Renal cortex interstitium (tissue), 15 donors: ENCODE measurements around the gene SLU7. TPM values are rescaled to one million over a fixed set of nuclear protein-coding genes. Genes with fewer than 3 reads are reported as not detected.

Source experiments
- DNase-seq, 11 donors: peaks; one replicate each; pipeline ENCODE4 v3.0.0-alpha.2; 2013; ENCODE audit warnings: low read depth in 9 of 11, low spot score in 4 of 11; ENCODE audit errors: extremely low read depth in 1 of 11
- long read RNA-seq, 16 experiments: transcript quantifications; one replicate each; lab custom pipeline, GENCODE V29; 2026
- polyA plus RNA-seq, 3 donors: library from polyadenylated mRNA; unstranded; fragments of 120-200 nt; gene quantifications; one replicate each; pipeline ENCODE4 v1.2.1, GENCODE V29; 2013; ENCODE audit not compliant: insufficient read length in 3 of 3

The SLU7 gene
- polyA plus RNA-seq = 10 to 100 TPM; 73.0 to 77.4 (median 75.9) TPM
- long read RNA-seq, donor 1, partial matches to known transcripts = 22 of 26 reads
- long read RNA-seq, donor 1, other reads (novel, unspliced or antisense) = 0 of 26 reads
- long read RNA-seq, donor 2, partial matches to known transcripts = 5 of 9 reads
- long read RNA-seq, donor 2, other reads (novel, unspliced or antisense) = 0 of 9 reads
- long read RNA-seq, donor 3, partial matches to known transcripts = 28 of 32 reads
- long read RNA-seq, donor 3, other reads (novel, unspliced or antisense) = 0 of 32 reads
- long read RNA-seq, donor 4, partial matches to known transcripts = 6 of 11 reads
- long read RNA-seq, donor 4, other reads (novel, unspliced or antisense) = 0 of 11 reads
- long read RNA-seq, donor 5 = 0 reads
- long read RNA-seq, donor 6, partial matches to known transcripts = 167 of 219 reads
- long read RNA-seq, donor 6, other reads (novel, unspliced or antisense) = 44 of 219 reads
- long read RNA-seq, donor 7, partial matches to known transcripts = 303 of 403 reads
- long read RNA-seq, donor 7, other reads (novel, unspliced or antisense) = 95 of 403 reads
- long read RNA-seq, donor 8 = 0 reads
- long read RNA-seq, donor 9, partial matches to known transcripts = 18 of 23 reads
- long read RNA-seq, donor 9, other reads (novel, unspliced or antisense) = 0 of 23 reads
- long read RNA-seq, donor 10, transcript SLU7-201 (16 exons, 3,793 nt) = major isoform, 6 of 24 reads
- long read RNA-seq, donor 10, partial matches to known transcripts = 16 of 24 reads
- long read RNA-seq, donor 10, other reads (novel, unspliced or antisense) = 0 of 24 reads
- long read RNA-seq, donor 11, partial matches to known transcripts = 7 of 13 reads
- long read RNA-seq, donor 11, other reads (novel, unspliced or antisense) = 0 of 13 reads
- long read RNA-seq, donor 12, partial matches to known transcripts = 157 of 201 reads
- long read RNA-seq, donor 12, other reads (novel, unspliced or antisense) = 40 of 201 reads
- long read RNA-seq, donor 13 = 0 reads
- long read RNA-seq, donor 14, partial matches to known transcripts = 19 of 24 reads
- long read RNA-seq, donor 14, other reads (novel, unspliced or antisense) = 0 of 24 reads
- long read RNA-seq, donor 15, partial matches to known transcripts = 0 of 1 reads
- long read RNA-seq, donor 15, other reads (novel, unspliced or antisense) = 0 of 1 reads
- long read RNA-seq, donor 16, transcript SLU7-201 (16 exons, 3,793 nt) = major isoform, 9 of 65 reads
- long read RNA-seq, donor 16, partial matches to known transcripts = 54 of 65 reads
- long read RNA-seq, donor 16, other reads (novel, unspliced or antisense) = 0 of 65 reads

DNA sequence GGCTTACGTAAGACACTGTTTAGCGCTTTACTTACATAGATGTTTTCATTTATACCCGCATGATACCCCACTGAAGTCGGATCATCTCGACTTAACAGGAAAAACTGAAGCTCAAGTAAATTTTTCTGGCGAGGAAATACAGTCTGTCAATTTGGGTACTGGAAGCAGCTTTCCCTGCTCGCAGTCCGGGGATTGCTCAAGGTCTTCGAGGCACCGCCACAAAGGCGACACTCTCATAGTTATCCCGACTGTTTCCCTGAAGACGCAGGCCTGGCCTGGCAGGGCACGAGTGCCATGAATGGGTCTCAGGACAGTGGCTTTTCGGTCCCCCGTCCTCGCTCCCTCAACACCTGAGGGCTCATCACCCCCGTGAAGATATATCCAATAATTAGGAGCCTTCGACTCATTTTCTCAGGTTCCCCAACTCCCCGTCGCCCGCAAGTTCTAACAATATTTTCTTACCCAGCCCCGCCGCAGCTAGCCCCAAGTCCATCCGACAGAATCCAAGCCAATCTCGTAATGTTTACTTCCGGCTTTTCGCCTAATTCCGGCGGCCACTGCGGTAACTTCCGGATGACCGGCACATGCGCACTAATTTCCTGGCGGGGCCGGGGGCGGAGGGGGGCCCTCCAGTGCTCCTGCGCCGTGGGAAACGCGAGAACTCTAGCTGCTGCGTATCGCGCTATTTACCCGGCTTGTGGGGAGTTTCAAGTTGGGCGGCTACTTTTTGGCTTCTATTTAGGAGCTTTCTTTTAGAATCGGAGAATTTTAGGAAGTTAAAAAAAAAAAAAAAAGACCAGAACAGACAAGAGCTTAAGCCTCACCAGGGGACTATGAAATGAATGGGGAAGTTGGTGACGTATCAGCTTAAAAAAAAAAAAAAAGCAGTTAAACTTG, at the start of gene SLU7:
TSS of gene SLU7 (minus strand) at position 521 of the 897 bp plus-strand sequence. CDS start 3,787 bp downstream, outside the sequence.
- DNase-seq = peak; percentile 87 to 95 (median 92)

DNA sequence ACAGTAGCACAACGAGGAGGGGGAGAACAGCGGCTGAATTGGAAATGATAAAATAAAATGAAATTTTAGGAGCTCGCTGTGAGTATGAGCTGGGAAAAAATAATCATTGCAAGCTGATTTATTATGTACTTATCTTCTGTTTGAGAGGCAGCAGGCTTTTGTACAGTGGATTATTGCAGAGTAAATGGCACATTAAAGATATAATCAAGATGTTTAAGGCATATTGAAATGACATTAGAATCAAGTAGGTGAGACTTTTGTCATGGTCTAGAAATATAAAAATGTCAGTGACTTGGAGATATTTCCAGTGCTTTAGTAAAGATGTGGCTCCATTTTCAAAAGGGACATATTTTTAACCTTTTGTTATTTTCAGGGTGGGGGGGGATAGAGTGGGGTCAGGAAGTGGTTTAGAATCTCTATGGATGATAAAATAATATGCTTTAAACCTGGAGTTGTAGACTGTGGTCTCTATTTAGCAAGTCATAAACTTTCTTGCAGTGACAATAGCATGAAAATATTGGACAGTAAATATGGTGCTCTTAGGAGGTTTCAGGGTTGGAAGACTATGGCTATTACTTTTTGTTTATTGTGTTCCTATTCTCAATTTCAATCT, 49.6 kb upstream of the SLU7 start:
- no peak for DNase-seq

DNA sequence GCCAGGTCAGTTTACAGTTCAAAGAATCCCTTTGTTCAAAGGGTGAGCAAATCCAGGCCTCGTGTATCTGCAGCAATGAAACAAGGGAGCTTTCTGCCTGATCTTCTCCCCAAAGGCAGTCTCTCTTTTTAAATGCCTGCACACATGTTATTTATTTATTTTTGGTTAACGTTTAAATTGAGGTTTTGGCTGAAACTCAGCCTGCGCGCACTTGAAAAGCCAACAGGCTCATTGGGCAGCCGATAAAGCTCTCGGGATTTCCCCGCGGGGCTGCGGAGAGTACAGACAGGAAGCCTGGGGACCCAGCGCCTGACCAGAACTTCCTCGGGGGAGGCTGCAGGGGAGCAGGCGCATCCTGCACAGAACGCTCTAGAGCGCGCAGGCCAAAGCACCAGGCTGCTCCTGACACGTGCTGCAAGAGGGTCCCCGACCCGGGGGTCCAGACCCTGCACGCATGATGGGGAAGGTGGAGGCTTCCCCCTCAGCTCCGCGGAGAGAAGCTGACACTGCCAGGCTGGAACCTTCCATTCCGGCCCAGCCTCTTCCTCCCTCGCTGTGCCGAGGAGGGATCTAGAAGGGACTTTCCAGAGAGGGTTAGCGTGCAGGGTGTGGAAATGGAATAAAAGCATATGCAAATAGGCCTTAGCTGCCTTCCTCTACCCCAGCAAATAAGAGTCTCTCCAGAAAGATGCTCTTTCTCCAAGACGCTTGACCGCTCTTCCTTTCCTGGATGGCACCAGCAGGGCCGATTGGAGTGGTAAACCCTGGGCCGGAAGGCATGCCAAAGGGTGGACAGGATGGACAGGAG, 48.9 kb upstream of the SLU7 start:
- DNase-seq = peak in 8 of 11 donors; percentile 27 to 46 (median 38)

DNA sequence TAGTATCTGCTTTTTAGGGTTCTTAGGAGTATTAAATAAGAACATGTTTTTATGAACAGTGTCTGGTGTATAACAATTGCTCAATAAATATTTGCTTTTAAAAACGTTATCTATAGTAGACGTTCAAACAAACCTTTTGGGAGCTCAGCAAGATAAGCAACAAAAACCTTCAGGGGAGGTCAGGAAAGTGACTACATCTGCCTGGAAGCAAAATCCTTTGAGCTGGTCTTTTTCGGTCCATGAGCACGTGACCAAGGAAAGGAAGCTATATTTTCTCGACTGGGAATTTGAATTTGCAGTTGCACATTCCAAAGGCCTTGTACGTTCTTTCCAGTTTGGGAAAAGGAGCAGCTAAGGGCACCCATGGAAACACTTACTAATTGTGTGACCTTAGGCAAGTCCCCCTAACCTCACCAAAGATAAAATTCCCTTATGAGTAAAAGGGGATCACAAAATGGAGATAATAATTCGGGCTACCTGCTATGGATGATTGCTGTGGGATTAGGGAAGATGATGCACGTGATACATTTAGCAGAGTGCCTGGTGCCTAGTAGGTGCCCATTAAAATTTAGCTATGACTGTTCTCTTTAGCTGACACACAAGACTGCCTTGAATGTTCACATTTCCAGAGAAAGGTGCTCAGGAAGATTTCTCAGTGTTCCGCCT, 48.1 kb upstream of the SLU7 start:
- DNase-seq = no peak

DNA sequence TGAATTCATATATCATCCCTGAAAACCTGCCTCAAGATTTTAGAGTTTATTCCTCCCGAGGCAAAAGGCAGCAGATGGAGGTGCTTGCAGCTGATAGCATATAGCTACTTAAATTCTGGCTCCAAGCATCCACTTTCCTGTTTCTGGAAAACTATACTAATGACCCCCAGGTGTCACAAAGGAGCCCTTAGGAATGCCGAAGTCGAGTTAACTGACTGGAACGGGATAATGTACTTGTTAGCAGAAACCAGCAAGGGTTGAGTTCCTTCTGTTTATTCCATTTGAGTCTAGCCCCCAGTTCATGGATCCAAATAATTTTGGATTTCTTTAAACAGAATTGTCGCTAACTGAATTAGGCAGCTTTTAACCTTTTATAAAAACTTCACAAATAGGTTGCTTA, 47.2 kb upstream of the SLU7 start:
- peak in 4 of 11 donors; percentile 24 to 48 (median 42) for DNase-seq

DNA sequence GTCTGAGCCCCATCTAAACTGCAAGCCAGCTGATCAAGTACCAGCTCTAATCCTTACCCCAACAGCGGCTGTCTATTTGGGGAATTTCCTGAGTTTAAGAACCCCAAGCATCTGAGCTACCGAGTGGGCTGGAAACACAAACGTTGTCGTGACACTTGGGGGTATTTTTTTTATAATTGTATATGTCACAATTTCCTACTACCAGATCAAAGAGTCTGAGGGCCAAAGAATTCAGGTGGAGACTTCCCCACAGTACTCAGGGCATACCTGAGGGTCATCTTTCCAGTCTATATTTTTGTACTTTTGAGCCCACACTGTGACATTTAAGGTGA, 45.6 kb upstream of the SLU7 start:
- no peak for DNase-seq

DNA sequence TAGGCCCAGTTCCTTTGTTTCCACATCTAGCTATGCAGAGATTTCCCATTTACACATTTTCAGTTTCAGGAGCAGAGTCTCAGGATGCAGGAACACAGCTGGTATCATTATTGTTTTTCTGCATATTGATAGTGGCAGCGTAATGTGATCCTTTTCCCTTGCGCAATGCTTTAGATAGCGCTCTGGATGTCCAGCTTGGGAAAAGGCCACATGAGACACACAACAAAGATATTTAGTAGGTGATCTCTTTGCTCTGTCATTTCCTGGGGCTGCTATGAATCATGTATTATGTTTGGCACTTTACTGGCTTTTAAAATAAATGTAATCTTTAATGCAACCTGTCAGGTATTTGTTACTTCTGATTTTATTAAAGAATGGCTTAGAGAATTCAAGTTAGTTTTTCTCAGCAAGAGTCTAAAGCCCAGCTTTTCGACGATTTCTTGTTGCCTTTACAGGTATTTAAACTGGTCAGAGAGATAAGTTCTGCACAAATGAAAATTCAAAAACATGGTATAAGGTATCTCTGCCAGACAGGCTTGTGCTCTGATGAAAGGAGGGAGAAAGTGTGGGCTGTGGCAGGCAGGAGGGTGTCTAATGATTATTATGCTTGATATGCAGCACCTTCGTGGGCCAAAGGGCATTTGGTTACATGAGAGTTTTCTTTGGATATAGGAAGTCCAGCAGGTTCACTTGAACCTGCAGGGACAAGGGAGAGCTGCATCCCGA, 45.0 kb upstream of the SLU7 start:
- DNase-seq = no peak

DNA sequence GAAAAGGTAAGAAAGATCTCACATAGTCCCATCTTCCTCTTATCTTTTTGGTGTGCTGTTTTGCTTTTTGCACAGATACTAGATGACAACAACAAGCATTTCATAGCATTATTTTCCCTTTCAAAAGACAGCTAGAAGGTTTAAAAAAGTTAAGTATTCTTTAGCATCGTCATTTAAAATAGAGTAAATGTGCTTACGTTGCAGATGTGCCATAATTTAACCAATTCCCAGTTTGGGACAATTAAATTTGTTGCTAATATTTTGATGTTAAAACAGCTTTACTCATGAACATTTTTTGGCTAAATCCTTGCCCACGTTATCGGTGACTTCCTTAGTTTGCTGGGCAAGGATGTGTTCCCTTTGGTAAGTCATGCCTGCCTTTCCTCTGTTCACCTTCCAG, 44.3 kb upstream of the SLU7 start:
- DNase-seq = no peak

DNA sequence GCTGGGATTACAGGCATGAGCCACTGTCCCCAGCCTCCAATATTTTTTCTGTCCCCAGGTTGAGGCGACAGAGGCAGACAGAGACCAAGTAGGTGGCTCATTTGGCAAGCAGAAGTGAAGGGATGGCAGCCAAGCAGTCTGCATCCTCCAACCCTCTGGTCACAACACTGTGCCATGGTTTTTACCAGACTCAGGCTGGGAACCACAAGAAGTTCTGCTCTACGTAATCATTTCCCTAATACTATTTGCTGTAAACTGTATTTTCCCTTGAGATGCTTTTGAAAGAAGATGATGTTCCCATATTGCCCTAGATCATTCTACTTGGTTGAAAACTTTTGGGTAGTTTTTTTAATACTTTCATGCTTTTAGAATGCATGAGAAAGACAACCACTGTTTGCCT, 43.3 kb upstream of the SLU7 start:
- no peak for DNase-seq

DNA sequence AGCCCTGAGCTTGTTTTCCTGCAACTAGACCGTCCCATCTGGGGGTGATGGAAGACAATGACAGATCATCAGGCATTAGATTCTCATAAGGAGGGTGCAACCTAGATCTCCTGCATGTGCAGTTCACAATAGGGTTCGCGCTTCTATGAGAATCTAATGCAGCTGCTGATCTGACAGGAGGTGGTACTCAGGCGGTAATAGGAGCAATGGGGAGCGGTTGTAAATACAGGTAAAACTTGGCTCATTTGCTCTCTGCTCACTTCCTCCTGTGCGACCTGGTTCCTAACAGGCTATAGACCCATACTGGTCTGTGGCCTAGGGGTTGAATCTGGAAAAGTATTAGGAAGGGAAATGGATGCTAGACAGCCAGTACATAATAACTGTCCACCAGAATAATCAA, 42.5 kb upstream of the SLU7 start:
- no peak for DNase-seq

DNA sequence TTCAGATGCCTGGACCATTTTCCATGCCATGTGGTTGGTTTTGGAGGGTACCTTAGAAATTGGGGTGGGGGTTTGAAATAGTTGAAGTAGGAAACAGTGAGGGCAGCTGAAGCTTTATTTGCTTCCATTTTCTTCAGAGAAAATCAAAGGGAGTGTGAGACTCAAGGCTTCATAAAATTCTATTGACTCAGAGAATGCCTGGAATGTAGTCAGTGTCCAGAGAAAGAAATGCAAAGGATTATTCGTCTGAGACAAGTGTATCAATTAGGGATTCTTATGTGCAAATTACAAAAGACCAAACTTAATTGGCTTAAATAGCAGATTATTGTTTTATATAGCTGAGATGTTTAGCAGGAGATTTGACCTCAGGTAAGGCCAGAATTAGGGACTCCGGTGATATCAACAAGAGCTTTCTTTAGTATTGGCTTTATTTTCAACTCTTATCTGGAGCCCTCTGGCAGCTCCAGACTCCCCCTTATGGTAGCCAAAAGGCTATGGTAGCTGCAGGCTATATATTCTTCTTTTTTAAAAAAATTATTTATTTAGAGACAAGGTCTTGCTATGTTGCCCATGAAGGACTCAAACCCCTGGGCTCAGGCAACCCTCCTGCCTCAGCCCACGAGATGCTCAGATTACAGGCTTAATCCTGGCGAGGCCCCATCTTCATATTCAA, 41.6 kb upstream of the SLU7 start:
- no peak for DNase-seq

DNA sequence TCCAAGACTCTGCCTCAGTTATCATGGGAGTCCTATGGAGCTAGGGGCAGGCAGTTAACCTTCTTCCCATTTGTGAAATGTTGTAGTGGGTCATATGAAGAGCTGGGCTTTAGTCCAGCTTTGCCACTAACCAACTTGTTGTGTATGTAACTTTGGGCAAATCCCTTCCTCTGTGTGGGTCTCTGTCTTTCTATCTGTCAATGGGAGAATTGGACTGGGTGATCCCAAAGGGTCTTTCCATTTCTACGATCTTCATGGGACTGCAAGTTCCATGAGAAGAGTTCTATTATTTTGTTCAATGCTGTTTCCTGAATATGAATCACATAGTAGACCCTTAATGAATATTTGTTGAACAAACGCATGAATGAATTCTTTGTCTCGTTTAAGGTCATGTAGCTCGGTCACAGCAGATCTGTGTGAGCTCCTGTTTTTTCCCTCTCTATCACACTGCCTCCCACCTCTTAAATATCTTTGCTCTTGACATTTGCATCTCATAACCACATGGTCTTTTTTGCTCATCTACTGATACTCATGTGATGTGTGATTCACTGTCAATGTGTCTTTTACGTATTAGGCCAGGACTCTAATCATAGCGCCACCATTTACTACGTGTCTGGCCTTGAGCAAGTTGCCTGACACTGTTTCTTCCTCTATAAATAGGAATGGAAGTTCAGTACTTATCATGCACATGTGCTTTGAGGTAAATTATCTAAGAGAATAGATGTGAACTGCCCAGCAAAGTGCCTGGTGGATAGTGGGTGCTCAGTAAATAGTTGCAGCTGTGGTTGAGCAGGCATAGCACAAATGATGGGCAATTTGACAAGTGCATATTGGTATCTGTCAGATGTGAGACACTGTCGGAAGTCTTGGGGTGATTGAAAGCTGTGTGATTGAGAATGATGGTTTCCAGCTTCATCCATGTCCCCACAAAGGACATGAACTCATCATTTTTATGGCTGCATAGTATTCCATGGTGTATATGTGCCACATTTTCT, 40.2 kb upstream of the SLU7 start:
- no peak for DNase-seq

DNA sequence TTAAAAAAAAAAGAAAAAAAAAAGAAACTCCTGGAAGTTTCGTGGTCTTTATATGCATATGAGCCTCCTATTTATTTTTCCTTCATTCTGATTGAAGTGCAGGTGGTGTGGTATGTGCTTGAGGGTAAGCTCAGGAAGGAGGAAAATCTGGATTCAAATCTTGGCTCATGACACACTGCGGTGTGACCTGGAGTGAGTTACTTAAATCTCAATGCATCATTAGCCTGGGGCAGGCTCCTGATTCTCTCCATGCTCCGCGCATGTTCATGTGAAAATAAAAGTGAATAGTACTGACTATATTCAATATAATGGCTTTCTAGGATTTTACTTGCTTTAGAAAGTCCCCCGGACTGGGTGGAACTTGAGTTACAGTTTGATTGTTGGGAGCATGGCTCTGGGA, 38.4 kb upstream of the SLU7 start:
- no peak for DNase-seq

DNA sequence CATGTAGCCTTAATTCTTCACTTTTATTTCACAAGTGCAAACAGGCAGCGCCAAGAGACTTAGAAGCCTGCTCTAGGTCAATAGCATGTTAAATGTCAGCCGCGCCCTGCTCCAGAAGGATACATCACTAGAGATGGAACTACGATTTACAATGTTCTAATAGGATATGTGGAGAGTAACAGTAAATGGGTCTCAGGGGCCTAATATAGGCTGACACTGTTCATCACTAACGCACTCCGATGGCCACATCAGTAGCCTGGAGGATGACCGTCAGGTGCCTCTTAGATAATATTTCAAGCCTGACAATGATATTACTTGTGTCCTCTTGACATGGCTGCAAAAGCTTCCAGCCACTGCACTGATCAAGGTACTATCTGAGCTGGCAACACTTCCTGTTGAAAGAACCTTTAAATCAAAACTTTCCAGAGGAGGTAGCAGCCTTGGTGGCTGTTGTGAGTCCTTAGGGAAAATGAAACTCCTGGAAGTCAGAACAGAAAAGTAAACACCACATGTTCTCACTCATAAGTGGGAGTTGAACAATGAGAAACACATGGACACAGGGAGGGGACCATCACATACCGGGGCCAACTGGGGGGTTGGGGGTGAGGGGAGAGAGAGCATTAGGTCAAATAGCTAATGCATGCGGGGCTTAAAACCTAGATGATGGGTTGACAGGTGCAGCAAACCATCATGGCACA, 37.7 kb upstream of the SLU7 start:
- DNase-seq = no peak
